Peyer's patch (tissue), 4 donors: ENCODE results near the gene OBSCN. TPM values are rescaled to one million over a fixed set of nuclear protein-coding genes. Genes with fewer than 3 reads are reported as not detected.

Experiments used
- DNase-seq, 3 donors: peaks; one replicate each; pipeline ENCODE4 v3.0.0-alpha.2; 2017 to 2019
- H3K27ac ChIP-seq, 4 donors: fragments of 200-600 bp; sonication (generic); one replicate each; pipeline ENCODE4 v1.5.1; 2016 to 2019
- H3K27me3 ChIP-seq, 2 donors: fragments of 200-600 bp; sonication (generic); one replicate each; pipeline ENCODE4 v1.5.1; 2019
- H3K36me3 ChIP-seq, 3 donors: fragments of 200-600 bp; sonication (generic); one replicate each; pipeline ENCODE4 v1.5.1; 2016 to 2019
- H3K4me1 ChIP-seq, 4 donors: fragments of 200-600 bp; sonication (generic); one replicate each; pipeline ENCODE4 v1.5.1; 2016 to 2019
- H3K4me3 ChIP-seq, 4 donors: fragments of 200-600 bp; sonication (generic); 1 replicate in 3 of 4; 2 replicates in 1 of 4; pipeline ENCODE4 v1.5.1; 2016 to 2019; ENCODE audit warnings: mild to moderate bottlenecking in 1 of 4
- H3K9me3 ChIP-seq, 4 donors: fragments of 200-600 bp; sonication (generic); one replicate each; pipeline ENCODE4 v1.5.1; 2016 to 2019; ENCODE audit warnings: mild to moderate bottlenecking in 1 of 4
- POLR2A ChIP-seq, 2 donors: fragments of 450-650 bp; IDR thresholded peaks; one replicate each; pipeline ENCODE4 v1.5.1; 2017; ENCODE audit warnings: antibody characterized with exemption in 2 of 2, mild to moderate bottlenecking in 2 of 2, moderate library complexity in 2 of 2
- total RNA-seq, 4 donors: library from RNA; depleted of rRNA; stranded (reverse); fragments of >200 nt; gene quantifications; one replicate each; pipeline ENCODE4 v1.1.0, GENCODE V29; 2016
- TF ChIP-seq, protein P1 (sequence below), 6 experiments: fragments of 450-650 bp in 4 of 6; fragments of 200-600 bp in 2 of 6; sonication (generic) in 1 of 6; IDR thresholded peaks; one replicate each; pipeline ENCODE4 v1.5.1; 2017 to 2019; ENCODE audit warnings: antibody characterized with exemption in 6 of 6, mild to moderate bottlenecking in 3 of 6, moderate library complexity in 1 of 6

OBSCN gene
- total RNA-seq, 4 donors from 2014 or later, result 5.8 to 136 (median 34.4) TPM

DNA sequence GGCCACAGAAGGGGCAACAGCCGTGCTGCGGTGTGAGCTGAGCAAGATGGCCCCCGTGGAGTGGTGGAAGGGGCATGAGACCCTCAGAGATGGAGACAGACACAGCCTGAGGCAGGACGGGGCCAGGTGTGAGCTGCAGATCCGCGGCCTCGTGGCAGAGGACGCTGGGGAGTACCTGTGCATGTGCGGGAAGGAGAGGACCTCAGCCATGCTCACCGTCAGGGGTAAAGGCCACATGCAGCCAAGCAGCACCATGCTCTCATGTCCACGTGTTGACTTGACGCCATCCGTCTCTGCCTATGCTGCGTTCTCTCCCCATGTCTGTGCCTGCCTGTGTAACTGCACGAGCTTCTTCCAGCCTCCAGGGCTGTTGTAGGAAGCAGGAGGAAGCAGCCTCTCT, 85.5 kb downstream of the OBSCN start:
- DNase-seq, result peak in 1 of 3 donors; percentile 32
- no peak overlapping the region for H3K4me3 ChIP-seq
- no peaks in the 10 kb centered on the region for H3K4me1 ChIP-seq
- H3K27me3 ChIP-seq, result no peaks in the 10 kb centered on the region
- H3K36me3 ChIP-seq, result no peaks in the 10 kb centered on the region
- no peak overlapping the region for H3K27ac ChIP-seq
- H3K9me3 ChIP-seq, result no peaks in the 10 kb centered on the region
- TF ChIP-seq, protein P1, sequence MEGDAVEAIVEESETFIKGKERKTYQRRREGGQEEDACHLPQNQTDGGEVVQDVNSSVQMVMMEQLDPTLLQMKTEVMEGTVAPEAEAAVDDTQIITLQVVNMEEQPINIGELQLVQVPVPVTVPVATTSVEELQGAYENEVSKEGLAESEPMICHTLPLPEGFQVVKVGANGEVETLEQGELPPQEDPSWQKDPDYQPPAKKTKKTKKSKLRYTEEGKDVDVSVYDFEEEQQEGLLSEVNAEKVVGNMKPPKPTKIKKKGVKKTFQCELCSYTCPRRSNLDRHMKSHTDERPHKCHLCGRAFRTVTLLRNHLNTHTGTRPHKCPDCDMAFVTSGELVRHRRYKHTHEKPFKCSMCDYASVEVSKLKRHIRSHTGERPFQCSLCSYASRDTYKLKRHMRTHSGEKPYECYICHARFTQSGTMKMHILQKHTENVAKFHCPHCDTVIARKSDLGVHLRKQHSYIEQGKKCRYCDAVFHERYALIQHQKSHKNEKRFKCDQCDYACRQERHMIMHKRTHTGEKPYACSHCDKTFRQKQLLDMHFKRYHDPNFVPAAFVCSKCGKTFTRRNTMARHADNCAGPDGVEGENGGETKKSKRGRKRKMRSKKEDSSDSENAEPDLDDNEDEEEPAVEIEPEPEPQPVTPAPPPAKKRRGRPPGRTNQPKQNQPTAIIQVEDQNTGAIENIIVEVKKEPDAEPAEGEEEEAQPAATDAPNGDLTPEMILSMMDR (IDR thresholded peaks at IDR 0.05), result no peak
- no peak for TF ChIP-seq POLR2A (IDR thresholded peaks at IDR 0.05)

DNA sequence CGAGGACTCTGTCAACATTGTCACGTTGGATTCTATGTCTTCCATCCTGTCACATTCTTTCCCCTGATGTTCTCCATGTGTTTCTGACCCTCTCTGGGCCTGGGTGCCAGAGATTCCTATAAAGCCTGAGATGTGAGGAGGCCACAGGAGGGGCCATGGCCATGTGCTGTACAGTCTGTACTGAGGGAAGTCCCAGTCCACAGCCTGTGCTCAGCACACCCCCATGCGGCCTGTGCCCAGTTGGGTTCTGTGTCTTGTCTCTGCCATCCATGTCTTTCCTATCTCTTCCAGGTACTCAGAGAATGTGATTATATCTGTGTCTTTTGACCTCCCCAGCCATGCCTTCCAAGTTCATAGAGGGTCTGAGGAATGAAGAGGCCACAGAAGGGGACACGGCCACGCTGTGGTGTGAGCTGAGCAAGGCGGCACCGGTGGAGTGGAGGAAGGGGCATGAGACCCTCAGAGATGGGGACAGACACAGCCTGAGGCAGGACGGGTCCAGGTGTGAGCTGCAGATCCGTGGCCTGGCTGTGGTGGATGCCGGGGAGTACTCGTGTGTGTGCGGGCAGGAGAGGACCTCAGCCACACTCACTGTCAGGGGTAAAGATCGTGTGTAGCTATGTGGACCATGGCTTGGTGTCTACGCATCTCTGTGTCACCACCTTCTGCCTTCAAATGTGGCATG, 86.1 kb downstream of the OBSCN start:
- TF ChIP-seq POLR2A (IDR thresholded peaks at IDR 0.05), result no peak
- TF ChIP-seq, protein P1 (IDR thresholded peaks at IDR 0.05), result no peak
- peak in 1 of 3 donors; percentile 11 for DNase-seq

DNA sequence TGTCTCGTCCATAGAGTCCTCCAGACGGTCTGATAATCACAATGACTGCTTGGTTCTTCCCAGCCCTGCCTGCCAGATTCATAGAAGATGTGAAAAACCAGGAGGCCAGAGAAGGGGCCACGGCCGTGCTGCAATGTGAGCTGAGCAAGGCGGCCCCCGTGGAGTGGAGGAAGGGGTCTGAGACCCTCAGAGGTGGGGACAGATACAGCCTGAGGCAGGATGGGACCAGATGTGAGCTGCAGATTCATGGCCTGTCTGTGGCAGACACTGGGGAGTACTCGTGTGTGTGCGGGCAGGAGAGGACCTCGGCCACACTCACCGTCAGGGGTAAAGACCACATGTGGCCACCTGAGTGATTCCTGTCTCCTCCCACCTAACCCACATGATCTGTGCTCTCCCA, 86.9 kb downstream of the OBSCN start:
- Histone ChIP-seq H3K4me1 (no peaks in the 10 kb centered on the region), H3K36me3 (no peaks in the 10 kb centered on the region), H3K27me3 (no peaks in the 10 kb centered on the region), H3K27ac (no peak overlapping the region), H3K4me3 (no peak overlapping the region), H3K9me3 (no peaks in the 10 kb centered on the region)
- peak in 1 of 3 donors; percentile 20 for DNase-seq
- no peak for TF ChIP-seq POLR2A (IDR thresholded peaks at IDR 0.05)
- TF ChIP-seq, protein P1 (IDR thresholded peaks at IDR 0.05), result no peak

More for the DNA sequence above, 86.1 kb downstream of the OBSCN start:
- Histone ChIP-seq H3K9me3 (no peaks in the 10 kb centered on the region), H3K27me3 (no peaks in the 10 kb centered on the region), H3K4me3 (no peak overlapping the region), H3K27ac (no peak overlapping the region), H3K4me1 (no peaks in the 10 kb centered on the region), H3K36me3 (no peaks in the 10 kb centered on the region)

DNA sequence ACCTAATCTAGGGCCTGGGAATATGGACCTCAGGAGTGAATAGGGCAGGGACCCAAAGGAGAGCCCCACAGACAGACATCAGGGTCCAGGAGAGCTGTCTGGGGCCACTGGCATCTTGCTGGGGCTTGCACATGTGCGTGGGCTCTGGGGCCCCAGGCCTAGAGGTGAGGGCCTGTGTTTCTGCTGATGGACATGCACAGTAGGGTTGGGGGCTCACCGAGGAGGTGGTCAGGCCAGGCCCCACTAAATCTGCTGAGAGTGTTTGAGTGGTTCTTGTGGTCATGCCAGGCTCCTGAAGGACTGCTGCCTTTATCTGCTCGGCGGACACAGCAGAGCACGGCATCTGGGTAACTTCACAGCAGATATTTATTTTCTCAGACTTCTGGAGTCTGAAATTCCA, 87.4 kb downstream of the OBSCN start:
- peak in 1 of 3 donors; percentile 22 for DNase-seq
- Histone ChIP-seq H3K27me3 (no peaks in the 10 kb centered on the region), H3K4me3 (no peak overlapping the region), H3K4me1 (no peaks in the 10 kb centered on the region), H3K27ac (no peak overlapping the region), H3K36me3 (no peaks in the 10 kb centered on the region), H3K9me3 (no peaks in the 10 kb centered on the region)
- TF ChIP-seq, protein P1 (IDR thresholded peaks at IDR 0.05), result no peak
- TF ChIP-seq POLR2A (IDR thresholded peaks at IDR 0.05), result no peak

DNA sequence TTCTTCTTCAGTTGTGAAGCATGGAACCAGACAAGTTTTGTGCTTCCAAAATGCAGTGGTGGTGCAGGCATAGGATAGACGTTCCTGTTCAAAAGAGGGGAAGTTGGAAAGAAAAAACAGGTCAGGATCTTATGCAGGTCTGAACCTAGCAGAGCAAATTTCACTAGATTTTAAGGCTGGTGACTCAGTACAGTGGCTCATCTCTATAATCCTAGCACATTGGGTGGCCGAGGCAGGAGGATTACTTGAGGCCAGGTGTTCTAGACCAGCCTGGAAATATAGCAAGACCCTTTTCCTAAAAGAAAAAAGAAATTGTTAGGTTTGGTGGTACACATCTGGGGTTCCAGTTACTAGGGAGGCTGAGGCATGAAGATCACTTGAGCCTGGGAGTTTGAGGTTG, 88.1 kb downstream of the OBSCN start:
- no peaks in the 10 kb centered on the region for H3K36me3 ChIP-seq
- no peak for TF ChIP-seq POLR2A (IDR thresholded peaks at IDR 0.05)
- TF ChIP-seq, protein P1 (IDR thresholded peaks at IDR 0.05), result no peak
- no peak overlapping the region for H3K4me3 ChIP-seq
- no peaks in the 10 kb centered on the region for H3K27me3 ChIP-seq
- peaks cover 0 to under 1% (median 0%) of the 10 kb centered on the region in 4 donors for H3K9me3 ChIP-seq
- no peak overlapping the region for H3K27ac ChIP-seq
- no peaks in the 10 kb centered on the region for H3K4me1 ChIP-seq
- no peak for DNase-seq
